ENCODE results near the gene NADSYN1.

DNA sequence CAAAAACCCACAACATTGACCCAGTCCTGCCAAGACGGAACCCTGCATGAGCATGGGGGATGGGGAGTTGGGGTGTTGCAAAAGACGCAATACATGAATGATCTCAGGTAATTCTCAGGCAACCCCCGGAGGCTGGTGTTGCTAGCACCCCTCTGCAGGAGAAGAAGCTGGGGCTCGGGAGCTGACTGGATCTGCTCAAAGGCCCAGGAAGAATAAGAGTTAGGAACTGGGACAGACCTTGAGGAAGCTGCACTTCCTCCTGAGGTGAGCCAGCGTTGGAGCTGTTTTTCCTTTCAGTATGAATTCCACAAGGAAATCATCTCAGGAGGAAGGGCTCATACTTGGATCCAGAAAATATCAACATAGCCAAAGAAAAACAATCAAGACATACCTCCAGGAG is 95.1 kb downstream of the NADSYN1 start, which contains the start of gene KRTAP5-9:
- TF ChIP-seq, protein P1, sequence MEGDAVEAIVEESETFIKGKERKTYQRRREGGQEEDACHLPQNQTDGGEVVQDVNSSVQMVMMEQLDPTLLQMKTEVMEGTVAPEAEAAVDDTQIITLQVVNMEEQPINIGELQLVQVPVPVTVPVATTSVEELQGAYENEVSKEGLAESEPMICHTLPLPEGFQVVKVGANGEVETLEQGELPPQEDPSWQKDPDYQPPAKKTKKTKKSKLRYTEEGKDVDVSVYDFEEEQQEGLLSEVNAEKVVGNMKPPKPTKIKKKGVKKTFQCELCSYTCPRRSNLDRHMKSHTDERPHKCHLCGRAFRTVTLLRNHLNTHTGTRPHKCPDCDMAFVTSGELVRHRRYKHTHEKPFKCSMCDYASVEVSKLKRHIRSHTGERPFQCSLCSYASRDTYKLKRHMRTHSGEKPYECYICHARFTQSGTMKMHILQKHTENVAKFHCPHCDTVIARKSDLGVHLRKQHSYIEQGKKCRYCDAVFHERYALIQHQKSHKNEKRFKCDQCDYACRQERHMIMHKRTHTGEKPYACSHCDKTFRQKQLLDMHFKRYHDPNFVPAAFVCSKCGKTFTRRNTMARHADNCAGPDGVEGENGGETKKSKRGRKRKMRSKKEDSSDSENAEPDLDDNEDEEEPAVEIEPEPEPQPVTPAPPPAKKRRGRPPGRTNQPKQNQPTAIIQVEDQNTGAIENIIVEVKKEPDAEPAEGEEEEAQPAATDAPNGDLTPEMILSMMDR (IDR thresholded peaks at IDR 0.05): no peak
- no peak for TF ChIP-seq POLR2AphosphoS5 (IDR thresholded peaks at IDR 0.05; ENCODE audit: insufficient read depth in 1 of 2, low read depth in 1 of 2)
